B cell (primary cell): ENCODE results near the gene SLC12A3. TPM values are rescaled to one million over a fixed set of nuclear protein-coding genes. Genes with fewer than 3 reads are reported as not detected.
A peak's percentile ranks its signal among the peaks of the same experiment; 100 is the strongest.

ENCODE experiments used
- ATAC-seq: fragments of 200-7000 bp; cut with Tn5 transposase; one replicate; pipeline ENCODE4 v1.10.0; 2021; ENCODE audit warnings: low read depth, mild to moderate bottlenecking, moderate number of reproducible peaks, moderate library complexity
- CTCF ChIA-PET: fragments of 350-600 bp; sonication (Branson Sonifier 250); formaldehyde crosslinking; loops from one replicate; lab custom pipeline; 2021; ENCODE audit warnings: antibody characterized with exemption, inconsistent platforms; lab: Charles Lee
- POLR2A ChIA-PET: fragments of 350-600 bp; sonication (Branson Sonifier 250); formaldehyde crosslinking; loops from one replicate; lab custom pipeline; 2021; ENCODE audit warnings: antibody characterized with exemption; lab: Charles Lee
- DNase-seq: peaks from one replicate; pipeline ENCODE4 v3.0.0; 2013
- H2AFZ ChIP-seq: 2 replicates; pipeline ENCODE4 v1.6.1; 2012; ENCODE audit warnings: mild to moderate bottlenecking, low read depth, low read length; ENCODE audit not compliant: insufficient read depth, poor library complexity, severe bottlenecking
- H3K27ac ChIP-seq, 2 donors: 1 replicate in 1 of 2; 2 replicates in 1 of 2; pipeline ENCODE4 v1.5.1; 2012 to 2013; ENCODE audit warnings: low read length in 2 of 2, mild to moderate bottlenecking in 2 of 2, moderate library complexity in 1 of 2
- H3K27me3 ChIP-seq, 4 experiments: fragments of 200-600 bp in 1 of 4; sonication (generic) in 1 of 4; replicated peaks in 1 of 4; 1 replicate in 2 of 4; 2 replicates in 2 of 4; pipeline versions ENCODE4 v1.6.1 to v1.7.0; 2013 to 2016; ENCODE audit warnings: low read length in 3 of 4, mild to moderate bottlenecking in 2 of 4, mixed read lengths in 1 of 4, moderate library complexity in 1 of 4; ENCODE audit not compliant: insufficient read depth in 4 of 4, control insufficient read depth in 3 of 4; ENCODE audit errors: control extremely low read depth in 1 of 4
- H3K36me3 ChIP-seq, 2 experiments: replicated peaks in 1 of 2; 1 replicate in 1 of 2; 2 replicates in 1 of 2; pipeline versions ENCODE4 v1.6.1 to v1.7.1; 2013; ENCODE audit warnings: low read length in 1 of 2; ENCODE audit not compliant: insufficient read depth in 2 of 2, control insufficient read depth in 1 of 2; ENCODE audit errors: control extremely low read depth in 1 of 2, extremely low read depth in 1 of 2
- H3K4me1 ChIP-seq, 2 donors: fragments of 200-600 bp in 1 of 2; sonication (generic) in 1 of 2; 1 replicate in 1 of 2; 2 replicates in 1 of 2; pipeline versions ENCODE4 v1.5.1 to v1.6.1; 2013 to 2017; ENCODE audit warnings: low read length in 2 of 2; ENCODE audit not compliant: control insufficient read depth in 2 of 2, insufficient read depth in 2 of 2
- H3K4me2 ChIP-seq: replicated peaks from 2 replicates; pipeline ENCODE3; 2012; ENCODE audit warnings: mild to moderate bottlenecking, low read depth, low read length; ENCODE audit not compliant: poor library complexity, severe bottlenecking
- H3K4me3 ChIP-seq, 5 experiments: fragments of 200-600 bp in 1 of 5; sonication (generic) in 1 of 5; 1 replicate in 3 of 5; 2 replicates in 2 of 5; pipeline versions ENCODE4 v1.5.1 to v1.7.0; 2011 to 2016; ENCODE audit warnings: low read length in 4 of 5, mild to moderate bottlenecking in 4 of 5, low read depth in 2 of 5, control low read depth in 1 of 5, moderate library complexity in 1 of 5; ENCODE audit not compliant: insufficient read depth in 1 of 5; ENCODE audit errors: control extremely low read depth in 1 of 5, extremely low read depth in 1 of 5
- H3K79me2 ChIP-seq: fragments of 200-600 bp; sonication (generic); one replicate; pipeline ENCODE4 v1.6.0; 2016; ENCODE audit warnings: low read length; ENCODE audit not compliant: control insufficient read depth, insufficient read depth
- H3K9ac ChIP-seq: fragments of 200-600 bp; sonication (generic); 2 replicates; pipeline ENCODE4 v1.6.1; 2017; ENCODE audit warnings: mild to moderate bottlenecking, low read length, moderate library complexity
- H3K9me3 ChIP-seq, 3 donors: one replicate each; pipeline versions ENCODE4 v1.6.1 to v1.7.1; 2013; ENCODE audit warnings: low read length in 2 of 3; ENCODE audit not compliant: control insufficient read depth in 2 of 3, insufficient read depth in 1 of 3; ENCODE audit errors: control extremely low read depth in 1 of 3
- H4K20me1 ChIP-seq: 2 replicates; pipeline ENCODE4 v1.6.0; 2012; ENCODE audit warnings: mild to moderate bottlenecking, low read length; ENCODE audit not compliant: insufficient read depth, control insufficient read depth, poor library complexity, severe bottlenecking
- H3K27ac Mint-ChIP-seq: one replicate; pipeline ENCODE4 v1.8.0; 2021; ENCODE audit warnings: mixed read lengths
- H3K27me3 Mint-ChIP-seq: one replicate; pipeline ENCODE4 v1.8.0; 2021; ENCODE audit warnings: mixed read lengths
- H3K4me1 Mint-ChIP-seq: one replicate; pipeline ENCODE4 v1.8.0; 2021; ENCODE audit warnings: mixed read lengths
- H3K4me3 Mint-ChIP-seq: one replicate; pipeline ENCODE4 v1.8.0; 2021; ENCODE audit warnings: mixed read lengths
- H3K9me3 Mint-ChIP-seq: one replicate; pipeline ENCODE4 v1.8.0; 2022; ENCODE audit warnings: mixed read lengths; ENCODE audit not compliant: insufficient read depth
- CTCF ChIP-seq: fragments of 200-600 bp; IDR thresholded peaks from one replicate; pipeline ENCODE4 v1.8.0; 2022; ENCODE audit warnings: antibody characterized with exemption, mild to moderate bottlenecking
- EZH2 ChIP-seq: IDR thresholded peaks from 2 replicates; pipeline ENCODE4 v1.6.1; 2012; ENCODE audit warnings: borderline replicate concordance, low read depth, mild to moderate bottlenecking, moderate library complexity, low read length; ENCODE audit not compliant: insufficient read depth, poor library complexity, severe bottlenecking
- WGBS: methylation state at CpG from one replicate; pipeline ENCODE4 v1.1.5; 2013; ENCODE audit warnings: missing lambda C conversion rate; ENCODE audit not compliant: insufficient coverage; 5-methylcytosine and 5-hydroxymethylcytosine counted together
- intact Hi-C: fragments of 100-400 bp; cut with micrococcal nuclease; formaldehyde crosslinking; loops from one replicate; pipeline ENCODE4 v1.10.0; 2022
- polyA plus RNA-seq: library from polyadenylated mRNA; depleted of rRNA; stranded (reverse); fragments of >200 nt; gene quantifications from 2 replicates; pipeline ENCODE4 v1.2.3, GENCODE V29; 2012
- total RNA-seq, 2 donors: library from RNA; stranded (reverse); fragments of 120-200 nt in 1 of 2; gene quantifications; 1 replicate in 1 of 2; 2 replicates in 1 of 2; pipeline versions ENCODE4 v1.2.3 to v1.2.4, GENCODE V29; 2013 to 2022

The SLC12A3 gene
- total and polyA plus RNA-seq, 2 donors (not counting 1 experiment from before 2014, with no cell fraction given) = 1.3 to 4.9 TPM

- peaks cover 37 to 48% of the 10 kb centered on the region in 2 donors for H3K4me1 ChIP-seq
- DNase-seq (no peak), ATAC-seq (no peak)
- Mint-ChIP-seq H3K9me3 (no peaks in the 10 kb centered on the region), H3K27me3 (no peaks in the 10 kb centered on the region), H3K27ac (peak overlapping the region; percentile 86), H3K4me3 (no peak overlapping the region), H3K4me1 (peaks cover 54% of the 10 kb centered on the region)
- H3K4me3 ChIP-seq = no peak overlapping the region
- ChIA-PET POLR2A (interaction anchor here (0.5 to 1.1 kb wide), 3 partner anchors 13 to 426 kb away, joined by 3 to 6 read pairs (median 4); partner anchors contain the start of gene HERPUD1), CTCF (interaction anchor here (11.7 kb wide), 1 partner anchor 77 kb away, joined by 118 read pairs; the partner anchor contains the start of gene SLC12A3)
- H3K36me3 ChIP-seq = peaks cover 20 to 80% of the 10 kb centered on the region in 2 experiments
- intact Hi-C loops = no loop called here
- 56% methylated on average over 5 of the region's 6 CpGs for WGBS
- peaks cover 43% of the 10 kb centered on the region for H4K20me1 ChIP-seq
- no peaks in the 10 kb centered on the region for H3K27me3 ChIP-seq
- H3K9ac ChIP-seq = no peak overlapping the region
- H3K27ac ChIP-seq = peak overlapping the region in 1 of 2 donors; percentile 56
- no peak for TF ChIP-seq CTCF
- no peak for TF ChIP-seq EZH2
- no peak overlapping the region for H3K4me2 ChIP-seq
- H3K9me3 ChIP-seq = no peaks in the 10 kb centered on the region
- H3K79me2 ChIP-seq = peaks cover under 1% of the 10 kb centered on the region
- H2AFZ ChIP-seq = no peak overlapping the region
Observed at GRCh38 chr16:56943761-56944375, 78.9 kb downstream of the SLC12A3 start.
